GM20000 (cell line): Measurements from ENCODE around the gene UGT1A3.

Experiments
- DNase-seq: peaks from one replicate; pipeline ENCODE4 v3.0.0; 2012; ENCODE audit warnings: low spot score
- CTCF ChIP-seq: IDR thresholded peaks from 2 replicates; pipeline ENCODE4 v1.5.1; 2012; ENCODE audit warnings: mild to moderate bottlenecking, control low read depth; ENCODE audit errors: extremely low read depth, missing control alignments

Gene UGT1A3

GRCh38 chr2:233807215-233807865, 78.5 kb downstream of the UGT1A3 start:
- TF ChIP-seq CTCF: no peak
- no peak for DNase-seq

GRCh38 chr2:233807966-233808935, 79.4 kb downstream of the UGT1A3 start:
- TF ChIP-seq CTCF: no peak
- DNase-seq: no peak

GRCh38 chr2:233810385-233810784, 81.5 kb downstream of the UGT1A3 start:
- TF ChIP-seq CTCF: no peak
- DNase-seq: no peak

GRCh38 chr2:233811087-233811486, 82.2 kb downstream of the UGT1A3 start:
- no peak for DNase-seq
- TF ChIP-seq CTCF: no peak

- DNase-seq: no peak
- no peak for TF ChIP-seq CTCF
Observed at GRCh38 chr2:233811732-233812131, 82.9 kb downstream of the UGT1A3 start.

GRCh38 chr2:233813236-233814055, 84.6 kb downstream of the UGT1A3 start:
- no peak for TF ChIP-seq CTCF
- DNase-seq: no peak
